Mammary epithelial cell (primary cell): ENCODE measurements around the gene RIMS3.

Experiments
- CTCF ChIP-seq, 2 donors: IDR thresholded peaks in 1 of 2; conservative IDR thresholded peaks in 1 of 2; 2 replicates each; pipeline ENCODE4 v1.5.1; 2011 to 2012; ENCODE audit warnings: inconsistent platforms in 2 of 2, low read length in 2 of 2, mild to moderate bottlenecking in 2 of 2, control low read depth in 1 of 2, low read depth in 1 of 2; ENCODE audit not compliant: insufficient read depth in 1 of 2; ENCODE audit errors: extremely low read depth in 1 of 2
- EZH2 ChIP-seq: IDR thresholded peaks from 2 replicates; pipeline ENCODE4 v1.6.1; 2012; ENCODE audit warnings: low read length, inconsistent platforms, borderline replicate concordance

DNA sequence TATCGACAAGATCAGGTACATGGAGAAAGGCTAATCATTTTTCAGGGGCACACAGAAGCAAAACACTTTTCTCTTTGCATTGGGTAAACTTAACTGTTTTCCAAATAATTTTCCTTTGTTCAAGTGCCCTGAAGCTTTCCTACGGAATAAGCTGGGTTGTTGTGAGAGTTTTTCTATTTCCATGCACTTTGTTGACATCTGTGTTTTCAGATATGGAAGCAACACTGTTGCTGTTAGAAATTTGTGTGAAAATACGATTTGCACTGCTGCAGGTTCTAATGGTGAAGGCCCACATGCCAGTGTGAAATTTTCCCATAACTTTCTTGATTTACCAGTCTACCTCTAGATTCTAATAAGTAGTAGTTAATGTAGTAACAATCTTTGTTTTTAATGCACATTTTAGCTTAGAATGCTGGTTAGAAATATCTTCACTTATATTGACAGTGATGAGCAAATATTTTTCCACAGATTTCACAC lies 44.4 kb upstream of the RIMS3 start:
- TF ChIP-seq CTCF (conservative IDR thresholded peaks at IDR 0.05 in 1 of 2, IDR thresholded peaks at IDR 0.05 in 1 of 2; ENCODE audit: extremely low read depth in 1 of 2, insufficient read depth in 1 of 2, low read depth in 1 of 2, low read length in 2 of 2) (no peak), EZH2 (no peak)
